WTC11 (cell line): Measurements from ENCODE around the gene VKORC1. TPM values are rescaled to one million over a fixed set of nuclear protein-coding genes. Genes with fewer than 3 reads are reported as not detected.
"Not testable (repeated sequence)": the region's sequence is repeated elsewhere in the genome, so short reads cannot be mapped to it uniquely, and the experiment has no call there.

Experiments used
- ATAC-seq: fragments of 200-7000 bp; cut with Tn5 transposase; 2 replicates; pipeline ENCODE4 v1.10.0; 2021; ENCODE audit warnings: mild to moderate bottlenecking, moderate library complexity
- CTCF ChIA-PET: fragments of 300-600 bp; sonication (Branson Sonifier 250); formaldehyde crosslinking; loops from one replicate; lab custom pipeline; 2021; ENCODE audit warnings: antibody characterized with exemption; lab: Charles Lee
- POLR2A ChIA-PET: fragments of 350-600 bp; sonication (Branson Sonifier 250); formaldehyde crosslinking; loops from one replicate; lab custom pipeline; 2021; ENCODE audit warnings: antibody characterized with exemption; lab: Charles Lee
- DNase-seq: peaks from one replicate; pipeline ENCODE4 v3.0.0; 2021; ENCODE audit warnings: low spot score
- H3K27ac Mint-ChIP-seq: 2 replicates; pipeline ENCODE4 v1.8.0; 2021; ENCODE audit warnings: mixed read lengths
- H3K27me3 Mint-ChIP-seq: 2 replicates; pipeline ENCODE4 v1.8.0; 2021; ENCODE audit warnings: low read depth, mild to moderate bottlenecking, moderate library complexity, mixed read lengths
- H3K36me3 Mint-ChIP-seq: 2 replicates; pipeline ENCODE4 v1.8.0; 2021; ENCODE audit warnings: mixed read lengths
- H3K4me1 Mint-ChIP-seq: 2 replicates; pipeline ENCODE4 v1.8.0; 2022; ENCODE audit warnings: mixed read lengths
- H3K4me3 Mint-ChIP-seq: 2 replicates; pipeline ENCODE4 v1.8.0; 2021; ENCODE audit warnings: mild to moderate bottlenecking, moderate library complexity, mixed read lengths
- H3K9me3 Mint-ChIP-seq: 2 replicates; pipeline ENCODE4 v1.8.0; 2021; ENCODE audit warnings: mixed read lengths
- CTCF ChIP-seq: fragments of 200-600 bp; IDR thresholded peaks from 2 replicates; pipeline ENCODE4 v1.8.0; 2022; ENCODE audit warnings: antibody characterized with exemption
- E2F4 ChIP-seq: sonication (generic); formaldehyde crosslinking; IDR thresholded peaks from 2 replicates; pipeline ENCODE4 v1.8.1; 2022; ENCODE audit warnings: low read depth, mild to moderate bottlenecking, moderate library complexity, missing genetic modification reagents, borderline replicate concordance
- E2F5 ChIP-seq: sonication (generic); formaldehyde crosslinking; IDR thresholded peaks from 2 replicates; pipeline ENCODE4 v1.8.1; 2022; ENCODE audit warnings: mild to moderate bottlenecking, moderate library complexity, missing genetic modification reagents
- ESRRA ChIP-seq: sonication (generic); formaldehyde crosslinking; IDR thresholded peaks from 2 replicates; pipeline ENCODE4 v1.8.1; 2022; ENCODE audit warnings: mild to moderate bottlenecking, missing genetic modification reagents, borderline replicate concordance
- GRHL2 ChIP-seq: fragments of 250-450 bp; sonication (Bioruptor Pico); IDR thresholded peaks from 2 replicates; pipeline ENCODE4 v1.8.0; 2022; ENCODE audit warnings: mild to moderate bottlenecking, moderate library complexity; ENCODE audit not compliant: insufficient replicate concordance, severe bottlenecking
- HMGA2 ChIP-seq: fragments of 250-450 bp; sonication (Bioruptor Pico); IDR thresholded peaks from 2 replicates; pipeline ENCODE4 v1.4.0; 2021; ENCODE audit warnings: mild to moderate bottlenecking, moderate library complexity
- PRDM15 ChIP-seq: sonication (generic); formaldehyde crosslinking; IDR thresholded peaks from 2 replicates; pipeline ENCODE4 v1.8.0; 2022; ENCODE audit warnings: missing genetic modification reagents
- STAT6 ChIP-seq: sonication (generic); formaldehyde crosslinking; conservative IDR thresholded peaks from 2 replicates; pipeline ENCODE4 v1.8.1; 2023; ENCODE audit warnings: mild to moderate bottlenecking, low read depth, missing genetic modification reagents, moderate library complexity
- TEAD1 ChIP-seq: sonication (generic); formaldehyde crosslinking; IDR thresholded peaks from 2 replicates; pipeline ENCODE4 v1.8.0; 2022; ENCODE audit warnings: mild to moderate bottlenecking, missing genetic modification reagents
- ZNF219 ChIP-seq: sonication (generic); formaldehyde crosslinking; IDR thresholded peaks from 2 replicates; pipeline ENCODE4 v1.8.0; 2023; ENCODE audit warnings: missing genetic modification reagents, mild to moderate bottlenecking, borderline replicate concordance
- total RNA-seq: library from RNA; stranded (reverse); gene quantifications from 3 replicates; pipeline ENCODE4 v1.2.3, GENCODE V29; 2021
- TF ChIP-seq, protein P1 (sequence below): sonication (generic); formaldehyde crosslinking; IDR thresholded peaks from 2 replicates; pipeline ENCODE4 v1.8.1; 2023; ENCODE audit warnings: mild to moderate bottlenecking, missing genetic modification reagents, moderate library complexity
- TF ChIP-seq, protein P2 (sequence below): sonication (generic); formaldehyde crosslinking; IDR thresholded peaks from 2 replicates; pipeline ENCODE4 v1.8.0; 2022; ENCODE audit warnings: mild to moderate bottlenecking, missing genetic modification reagents

The VKORC1 gene
- total RNA-seq, 1 experiment from 2014 or later: 85.7 TPM

DNA sequence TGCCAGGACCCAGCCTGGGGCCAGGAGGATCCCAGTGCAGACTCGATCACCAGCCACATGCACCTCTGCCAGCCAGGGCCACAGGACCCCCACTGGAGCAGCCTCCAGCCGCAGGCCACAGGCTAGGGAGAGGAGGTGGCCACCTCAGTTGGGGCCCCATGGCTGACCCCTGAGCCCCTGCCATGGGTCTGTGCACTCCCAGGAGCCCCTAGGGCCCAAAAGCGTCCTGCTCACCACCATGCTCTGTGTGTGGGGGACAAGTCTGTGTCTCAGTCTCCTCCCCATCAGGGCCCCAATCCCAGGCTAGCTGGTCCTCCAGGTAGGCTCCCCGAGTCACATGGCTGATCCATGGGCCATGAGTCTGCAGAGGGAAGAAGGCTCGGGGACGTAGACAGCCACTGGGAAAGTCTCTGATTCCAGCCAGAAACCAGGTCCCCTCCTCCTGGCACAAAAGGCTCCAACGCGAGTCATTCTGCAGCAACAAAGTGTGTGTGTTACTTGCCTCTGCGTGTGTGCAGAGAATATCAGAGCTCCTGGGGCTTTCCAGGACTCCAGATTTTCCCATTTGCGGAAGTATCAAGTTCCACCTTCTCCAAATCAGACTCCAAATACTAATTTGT, 47.0 kb upstream of the VKORC1 start:
- H3K27me3 Mint-ChIP-seq: peaks cover 34% of the 10 kb centered on the region
- peak; percentile 23 for DNase-seq
- POLR2A ChIA-PET: interaction anchor here (0.6 to 2.7 kb wide), 8 partner anchors 11 to 99 kb away, joined by 3 to 37 read pairs (median 8); partner anchors contain the start of genes FUS, KAT8, PYCARD and ZNF646
- TF ChIP-seq PRDM15 (CRISPR knock-in tag): no peak
- TF ChIP-seq, protein P1, sequence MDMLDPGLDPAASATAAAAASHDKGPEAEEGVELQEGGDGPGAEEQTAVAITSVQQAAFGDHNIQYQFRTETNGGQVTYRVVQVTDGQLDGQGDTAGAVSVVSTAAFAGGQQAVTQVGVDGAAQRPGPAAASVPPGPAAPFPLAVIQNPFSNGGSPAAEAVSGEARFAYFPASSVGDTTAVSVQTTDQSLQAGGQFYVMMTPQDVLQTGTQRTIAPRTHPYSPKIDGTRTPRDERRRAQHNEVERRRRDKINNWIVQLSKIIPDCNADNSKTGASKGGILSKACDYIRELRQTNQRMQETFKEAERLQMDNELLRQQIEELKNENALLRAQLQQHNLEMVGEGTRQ (CRISPR knock-in tag): 0 out of 2 replicates have a peak, but pooled peaks have one; percentile 22
- H3K27ac Mint-ChIP-seq: peak overlapping the region; percentile 91
- no peaks in the 10 kb centered on the region for H3K9me3 Mint-ChIP-seq
- H3K36me3 Mint-ChIP-seq: no peaks in the 10 kb centered on the region
- peak overlapping the region; percentile 63 for H3K4me3 Mint-ChIP-seq
- CTCF ChIA-PET: interaction anchor here (0.7 to 3.0 kb wide), 56 partner anchors 8 to 732 kb away, joined by 3 to 58 read pairs (median 6); partner anchors contain the start of genes ARMC5, BCKDK, FUS and HSD3B7
- peaks cover 35% of the 10 kb centered on the region for H3K4me1 Mint-ChIP-seq
- ATAC-seq: no peak

GRCh38 chr16:31141071-31141469, 46.5 kb upstream of the VKORC1 start:
- DNase-seq, H3K27ac Mint-ChIP-seq, H3K36me3 Mint-ChIP-seq, ATAC-seq, H3K9me3 Mint-ChIP-seq: not testable (repeated sequence)
- 0 out of 2 replicates have a peak overlapping the region, but pooled peaks have one; percentile 63 for H3K4me3 Mint-ChIP-seq
- H3K27me3 Mint-ChIP-seq: peaks cover 28% of the 10 kb centered on the region
- ChIA-PET POLR2A (interaction anchor here (1.3 to 2.7 kb wide), 4 partner anchors 21 to 67 kb away, joined by 3 to 37 read pairs (median 18); partner anchors contain the start of genes FUS, KAT8, ZNF646 and ZNF668), CTCF (interaction anchor here (1.2 to 3.0 kb wide), 6 partner anchors 11 to 187 kb away, joined by 4 to 30 read pairs (median 18); partner anchors contain the start of genes FUS, HSD3B7, ZNF646 and ZNF668)
- peaks cover 38% of the 10 kb centered on the region for H3K4me1 Mint-ChIP-seq

- CTCF ChIA-PET: interaction anchor here (1.2 to 1.5 kb wide), 2 partner anchors 8 to 21 kb away, joined by 3 read pairs; partner anchors contain the start of gene KAT8
- Mint-ChIP-seq H3K27me3 (peaks cover 10% of the 10 kb centered on the region), H3K36me3 (peaks cover 1% of the 10 kb centered on the region), H3K27ac (peak overlapping the region; percentile 40), H3K4me3 (no peak overlapping the region), H3K9me3 (no peaks in the 10 kb centered on the region), H3K4me1 (peaks cover 53% of the 10 kb centered on the region)
- DNase-seq: peak; percentile 54
- POLR2A ChIA-PET: interaction anchor here (1.0 to 2.2 kb wide), 3 partner anchors 22 to 65 kb away, joined by 3 to 10 read pairs (median 4); partner anchors contain the start of genes KAT8, ZNF646 and ZNF668
- ATAC-seq: 0 out of 2 replicates have a peak, but pooled peaks have one; percentile 1
- TF ChIP-seq GRHL2 (CRISPR knock-in tag) (no peak), E2F4 (no peak), ESRRA (CRISPR knock-in tag) (0 out of 2 replicates have a peak, but pooled peaks have one; percentile 65), ZNF219 (CRISPR knock-in tag) (0 out of 2 replicates have a peak, but pooled peaks have one; percentile 61), CTCF (no peak), TEAD1 (CRISPR knock-in tag) (peak; percentile 89; the same call in 1 of the 2 replicates), E2F5 (CRISPR knock-in tag) (no peak), STAT6 (no peak), HMGA2 (CRISPR knock-in tag) (no peak)
- TF ChIP-seq, protein P2, sequence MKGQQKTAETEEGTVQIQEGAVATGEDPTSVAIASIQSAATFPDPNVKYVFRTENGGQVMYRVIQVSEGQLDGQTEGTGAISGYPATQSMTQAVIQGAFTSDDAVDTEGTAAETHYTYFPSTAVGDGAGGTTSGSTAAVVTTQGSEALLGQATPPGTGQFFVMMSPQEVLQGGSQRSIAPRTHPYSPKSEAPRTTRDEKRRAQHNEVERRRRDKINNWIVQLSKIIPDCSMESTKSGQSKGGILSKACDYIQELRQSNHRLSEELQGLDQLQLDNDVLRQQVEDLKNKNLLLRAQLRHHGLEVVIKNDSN (CRISPR knock-in tag): peak; percentile 43; the same call in 1 of the 2 replicates
These were observed 44.3 kb upstream of the VKORC1 start for GRCh38 chr16:31138621-31139578.
